ENCODE results near the gene PRC1. TPM values are rescaled to one million over a fixed set of nuclear protein-coding genes. Genes with fewer than 3 reads are reported as not detected.
"Not testable (repeated sequence)": the region's sequence is repeated elsewhere in the genome, so short reads cannot be mapped to it uniquely, and the experiment has no call there.

The PRC1 gene
- total RNA-seq, 4 donors from 2014 or later = 2.2 to 12.7 (median 4.5) TPM

GRCh38 chr15:90924375-90924774, 70.0 kb downstream of the PRC1 start:
- TF ChIP-seq POLR2A (IDR thresholded peaks at IDR 0.05) (no peak), POLR2AphosphoS5 (IDR thresholded peaks at IDR 0.05) (no peak), EP300 (IDR thresholded peaks at IDR 0.05) (no peak), CTCF (IDR thresholded peaks at IDR 0.05) (no peak)
- Histone ChIP-seq H3K4me3 (no peak overlapping the region), H3K36me3 (peaks cover 0 to 29% of the 10 kb centered on the region in 2 donors), H3K4me1 (peaks cover 0 to 4% (median 0%) of the 10 kb centered on the region in 3 donors), H3K27me3 (no peaks in the 10 kb centered on the region), H3K27ac (no peak overlapping the region), H3K9me3 (no peaks in the 10 kb centered on the region)
- no peak for ATAC-seq
- WGBS, 2 donors (ENCODE audit: low coverage in 1 of 2) = 81 to 83% methylated on average over 5 of the region's 5 CpGs

- not testable (repeated sequence) for H3K27ac ChIP-seq, ATAC-seq
- 84 to 100% methylated on average over 2 to 5 of the region's 7 CpGs for WGBS, 2 donors (ENCODE audit: low coverage in 1 of 2)
Observed at GRCh38 chr15:90922712-90923322, 71.5 kb downstream of the PRC1 start.

GRCh38 chr15:90921887-90922286, 72.4 kb downstream of the PRC1 start:
- no peak for ATAC-seq
- Histone ChIP-seq H3K36me3 (peaks cover 0 to 54% of the 10 kb centered on the region in 2 donors), H3K4me1 (no peaks in the 10 kb centered on the region), H3K27me3 (no peaks in the 10 kb centered on the region), H3K27ac (no peak overlapping the region), H3K9me3 (no peaks in the 10 kb centered on the region), H3K4me3 (no peak overlapping the region)
- 94 to 95% methylated on average over 2 to 4 of the region's 4 CpGs for WGBS, 2 donors (ENCODE audit: low coverage in 1 of 2)
- TF ChIP-seq EP300 (IDR thresholded peaks at IDR 0.05) = no peak
- TF ChIP-seq POLR2A (IDR thresholded peaks at IDR 0.05) = no peak
- TF ChIP-seq POLR2AphosphoS5 (IDR thresholded peaks at IDR 0.05) = no peak
- no peak for TF ChIP-seq CTCF (IDR thresholded peaks at IDR 0.05)

More at GRCh38 chr15:90922712-90923322, 71.5 kb downstream of the PRC1 start:
- H3K36me3 ChIP-seq = peaks cover 0 to 45% of the 10 kb centered on the region in 2 donors
- H3K4me1 ChIP-seq, H3K4me3 ChIP-seq, H3K27me3 ChIP-seq, H3K9me3 ChIP-seq: not testable (repeated sequence)

- H3K27ac ChIP-seq = no peak overlapping the region
- H3K27me3 ChIP-seq = no peaks in the 10 kb centered on the region
- WGBS, 2 donors (ENCODE audit: low coverage in 1 of 2) = 80 to 88% methylated on average over 3 to 4 of the region's 6 CpGs
- no peak overlapping the region for H3K4me3 ChIP-seq
- H3K9me3 ChIP-seq = no peaks in the 10 kb centered on the region
- no peaks in the 10 kb centered on the region for H3K4me1 ChIP-seq
- peaks cover 0 to 85% of the 10 kb centered on the region in 2 donors for H3K36me3 ChIP-seq
- no peak for TF ChIP-seq EP300 (IDR thresholded peaks at IDR 0.05)
- no peak for TF ChIP-seq POLR2AphosphoS5 (IDR thresholded peaks at IDR 0.05)
- no peak for TF ChIP-seq CTCF (IDR thresholded peaks at IDR 0.05)
- TF ChIP-seq POLR2A (IDR thresholded peaks at IDR 0.05) = no peak
- ATAC-seq = no peak
Observed at GRCh38 chr15:90918835-90919234, 75.5 kb downstream of the PRC1 start.

GRCh38 chr15:90918034-90918788, 76.1 kb downstream of the PRC1 start:
- no peak for TF ChIP-seq POLR2A (IDR thresholded peaks at IDR 0.05)
- no peak for TF ChIP-seq CTCF (IDR thresholded peaks at IDR 0.05)
- no peak for TF ChIP-seq POLR2AphosphoS5 (IDR thresholded peaks at IDR 0.05)
- no peak for TF ChIP-seq EP300 (IDR thresholded peaks at IDR 0.05)
- Histone ChIP-seq H3K36me3 (peaks cover 0 to 91% of the 10 kb centered on the region in 2 donors), H3K27ac (no peak overlapping the region)

More at GRCh38 chr15:90918034-90918788, 76.1 kb downstream of the PRC1 start:
- H3K27me3 ChIP-seq = no peaks in the 10 kb centered on the region
- ATAC-seq = no peak
- no peaks in the 10 kb centered on the region for H3K4me1 ChIP-seq
- WGBS, 2 donors (ENCODE audit: low coverage in 1 of 2) = 86 to 92% methylated on average over 6 to 7 of the region's 23 CpGs
- H3K4me3 ChIP-seq = no peak overlapping the region
- H3K9me3 ChIP-seq = no peaks in the 10 kb centered on the region

All from gastroesophageal sphincter (tissue), 4 donors.